Sigmoid colon (tissue), 4 donors: ENCODE results near the gene DNAAF5.

Experiments
- EP300 ChIP-seq, 4 donors: sonication (generic); formaldehyde crosslinking; IDR thresholded peaks; one replicate each; pipeline ENCODE4 v1.6.1; 2017; ENCODE audit warnings: antibody characterized with exemption in 4 of 4
- POLR2A ChIP-seq, 2 donors: fragments of 450-650 bp; IDR thresholded peaks; one replicate each; pipeline ENCODE4 v1.6.1; 2016; ENCODE audit warnings: antibody characterized with exemption in 2 of 2, mild to moderate bottlenecking in 2 of 2, moderate library complexity in 2 of 2
- POLR2AphosphoS5 ChIP-seq, 4 donors: sonication (generic); formaldehyde crosslinking; IDR thresholded peaks; one replicate each; pipeline ENCODE4 v1.6.1; 2017; ENCODE audit warnings: antibody characterized with exemption in 4 of 4
- TF ChIP-seq, protein P1 (sequence below), 4 experiments: fragments of 450-650 bp in 3 of 4; fragments of 200-600 bp in 1 of 4; IDR thresholded peaks; one replicate each; pipeline ENCODE4 v1.5.1; 2016 to 2019; ENCODE audit warnings: antibody characterized with exemption in 4 of 4, mild to moderate bottlenecking in 3 of 4, moderate library complexity in 2 of 4

GRCh38 chr7:773622-773915 is 47.1 kb downstream of the DNAAF5 start:
- TF ChIP-seq, protein P1, sequence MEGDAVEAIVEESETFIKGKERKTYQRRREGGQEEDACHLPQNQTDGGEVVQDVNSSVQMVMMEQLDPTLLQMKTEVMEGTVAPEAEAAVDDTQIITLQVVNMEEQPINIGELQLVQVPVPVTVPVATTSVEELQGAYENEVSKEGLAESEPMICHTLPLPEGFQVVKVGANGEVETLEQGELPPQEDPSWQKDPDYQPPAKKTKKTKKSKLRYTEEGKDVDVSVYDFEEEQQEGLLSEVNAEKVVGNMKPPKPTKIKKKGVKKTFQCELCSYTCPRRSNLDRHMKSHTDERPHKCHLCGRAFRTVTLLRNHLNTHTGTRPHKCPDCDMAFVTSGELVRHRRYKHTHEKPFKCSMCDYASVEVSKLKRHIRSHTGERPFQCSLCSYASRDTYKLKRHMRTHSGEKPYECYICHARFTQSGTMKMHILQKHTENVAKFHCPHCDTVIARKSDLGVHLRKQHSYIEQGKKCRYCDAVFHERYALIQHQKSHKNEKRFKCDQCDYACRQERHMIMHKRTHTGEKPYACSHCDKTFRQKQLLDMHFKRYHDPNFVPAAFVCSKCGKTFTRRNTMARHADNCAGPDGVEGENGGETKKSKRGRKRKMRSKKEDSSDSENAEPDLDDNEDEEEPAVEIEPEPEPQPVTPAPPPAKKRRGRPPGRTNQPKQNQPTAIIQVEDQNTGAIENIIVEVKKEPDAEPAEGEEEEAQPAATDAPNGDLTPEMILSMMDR (IDR thresholded peaks at IDR 0.05) = no peak
- no peak for TF ChIP-seq POLR2A (IDR thresholded peaks at IDR 0.05)
- TF ChIP-seq POLR2AphosphoS5 (IDR thresholded peaks at IDR 0.05) = no peak
- no peak for TF ChIP-seq EP300 (IDR thresholded peaks at IDR 0.05)
